Measurements from ENCODE around the gene PPM1E. TPM values are rescaled to one million over a fixed set of nuclear protein-coding genes. Genes with fewer than 3 reads are reported as not detected.

The PPM1E gene
- polyA plus RNA-seq, 3 donors: not detected

- TF ChIP-seq, protein P1, sequence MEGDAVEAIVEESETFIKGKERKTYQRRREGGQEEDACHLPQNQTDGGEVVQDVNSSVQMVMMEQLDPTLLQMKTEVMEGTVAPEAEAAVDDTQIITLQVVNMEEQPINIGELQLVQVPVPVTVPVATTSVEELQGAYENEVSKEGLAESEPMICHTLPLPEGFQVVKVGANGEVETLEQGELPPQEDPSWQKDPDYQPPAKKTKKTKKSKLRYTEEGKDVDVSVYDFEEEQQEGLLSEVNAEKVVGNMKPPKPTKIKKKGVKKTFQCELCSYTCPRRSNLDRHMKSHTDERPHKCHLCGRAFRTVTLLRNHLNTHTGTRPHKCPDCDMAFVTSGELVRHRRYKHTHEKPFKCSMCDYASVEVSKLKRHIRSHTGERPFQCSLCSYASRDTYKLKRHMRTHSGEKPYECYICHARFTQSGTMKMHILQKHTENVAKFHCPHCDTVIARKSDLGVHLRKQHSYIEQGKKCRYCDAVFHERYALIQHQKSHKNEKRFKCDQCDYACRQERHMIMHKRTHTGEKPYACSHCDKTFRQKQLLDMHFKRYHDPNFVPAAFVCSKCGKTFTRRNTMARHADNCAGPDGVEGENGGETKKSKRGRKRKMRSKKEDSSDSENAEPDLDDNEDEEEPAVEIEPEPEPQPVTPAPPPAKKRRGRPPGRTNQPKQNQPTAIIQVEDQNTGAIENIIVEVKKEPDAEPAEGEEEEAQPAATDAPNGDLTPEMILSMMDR (IDR thresholded peaks at IDR 0.05): no peak
Observed at GRCh38 chr17:58823051-58823525, 67.4 kb downstream of the PPM1E start.

GRCh38 chr17:58829172-58829637 is 73.6 kb downstream of the PPM1E start:
- no peak overlapping the region for H2AFZ ChIP-seq (ENCODE audit: insufficient read depth, low read depth, low read length, poor library complexity, severe bottlenecking)
- H3K79me2 ChIP-seq (ENCODE audit: insufficient read depth, low read length): no peaks in the 10 kb centered on the region
- no peaks in the 10 kb centered on the region for H3K36me3 ChIP-seq (replicated peaks in 1 of 2; ENCODE audit: control insufficient read depth in 1 of 2, insufficient read depth in 2 of 2, low read length in 2 of 2)
- no peak overlapping the region for H3K4me3 ChIP-seq (replicated peaks in 1 of 3; ENCODE audit: low read depth in 2 of 3, low read length in 3 of 3)
- no peaks in the 10 kb centered on the region for H3K36me3 Mint-ChIP-seq
- no peak overlapping the region for H3K27ac Mint-ChIP-seq
- no peaks in the 10 kb centered on the region for H4K20me1 ChIP-seq (ENCODE audit: insufficient read depth, low read length)
- DNase-seq: no peak
- no peak overlapping the region for H3K9ac ChIP-seq (ENCODE audit: insufficient read depth, low read length, poor library complexity, severe bottlenecking)
- no peaks in the 10 kb centered on the region for H3K9me3 ChIP-seq (replicated peaks in 1 of 2; ENCODE audit: control insufficient read depth in 1 of 2, insufficient read depth in 1 of 2, low read length in 2 of 2)
- H3K9me3 Mint-ChIP-seq: peaks cover 0 to 7% (median 2%) of the 10 kb centered on the region in 7 donors
- 97% methylated on average over 3 of the region's 10 CpGs for WGBS (ENCODE audit: insufficient coverage)
- H3K27ac ChIP-seq (ENCODE audit: low read depth in 1 of 2, low read length in 2 of 2): no peak overlapping the region
- no peak overlapping the region for H3K4me2 ChIP-seq (replicated peaks; ENCODE audit: extremely low read depth, low read length, poor library complexity, severe bottlenecking)
- peaks cover 0 to 2% of the 10 kb centered on the region in 2 donors for H3K27me3 ChIP-seq (ENCODE audit: control insufficient read depth in 2 of 2, insufficient read depth in 2 of 2, low read length in 2 of 2)
- TF ChIP-seq, protein P1 (IDR thresholded peaks at IDR 0.05): no peak
- H3K4me1 ChIP-seq (ENCODE audit: control insufficient read depth in 1 of 2, insufficient read depth in 2 of 2, low read length in 2 of 2): no peaks in the 10 kb centered on the region
- H3K4me1 Mint-ChIP-seq: no peaks in the 10 kb centered on the region
- H3K27me3 Mint-ChIP-seq (ENCODE audit: low read depth in 3 of 3): peaks cover 5 to 23% (median 22%) of the 10 kb centered on the region in 3 donors
- intact Hi-C loops (cut with micrococcal nuclease): no loop called here
- H3K4me3 Mint-ChIP-seq: no peak overlapping the region

More at GRCh38 chr17:58823051-58823525, 67.4 kb downstream of the PPM1E start:
- H2AFZ ChIP-seq (ENCODE audit: insufficient read depth, low read depth, low read length, poor library complexity, severe bottlenecking): no peak overlapping the region
- no CpG with 5 or more reads among the region's 2 CpGs for WGBS (ENCODE audit: insufficient coverage)
- no peaks in the 10 kb centered on the region for H4K20me1 ChIP-seq (ENCODE audit: insufficient read depth, low read length)
- no peak overlapping the region for H3K4me3 ChIP-seq (replicated peaks in 1 of 3; ENCODE audit: low read depth in 2 of 3, low read length in 3 of 3)
- no peak overlapping the region for H3K9ac ChIP-seq (ENCODE audit: insufficient read depth, low read length, poor library complexity, severe bottlenecking)
- no peaks in the 10 kb centered on the region for H3K4me1 ChIP-seq (ENCODE audit: control insufficient read depth in 1 of 2, insufficient read depth in 2 of 2, low read length in 2 of 2)
- no peaks in the 10 kb centered on the region for H3K9me3 ChIP-seq (replicated peaks in 1 of 2; ENCODE audit: control insufficient read depth in 1 of 2, insufficient read depth in 1 of 2, low read length in 2 of 2)
- H3K27ac Mint-ChIP-seq: no peak overlapping the region
- H3K36me3 Mint-ChIP-seq: no peaks in the 10 kb centered on the region
- no peaks in the 10 kb centered on the region for H3K36me3 ChIP-seq (replicated peaks in 1 of 2; ENCODE audit: control insufficient read depth in 1 of 2, insufficient read depth in 2 of 2, low read length in 2 of 2)
- intact Hi-C loops (cut with micrococcal nuclease): no loop called here
- H3K79me2 ChIP-seq (ENCODE audit: insufficient read depth, low read length): no peaks in the 10 kb centered on the region
- H3K27ac ChIP-seq (ENCODE audit: low read depth in 1 of 2, low read length in 2 of 2): no peak overlapping the region
- H3K9me3 Mint-ChIP-seq: peaks cover 0 to 1% (median 0%) of the 10 kb centered on the region in 7 donors
- no peak for DNase-seq
- H3K4me1 Mint-ChIP-seq: no peaks in the 10 kb centered on the region
- H3K27me3 Mint-ChIP-seq (ENCODE audit: low read depth in 3 of 3): peaks cover 15 to 17% (median 16%) of the 10 kb centered on the region in 3 donors
- H3K27me3 ChIP-seq (ENCODE audit: control insufficient read depth in 2 of 2, insufficient read depth in 2 of 2, low read length in 2 of 2): peaks cover 0 to 7% of the 10 kb centered on the region in 2 donors
- no peak overlapping the region for H3K4me2 ChIP-seq (replicated peaks; ENCODE audit: extremely low read depth, low read length, poor library complexity, severe bottlenecking)
- H3K4me3 Mint-ChIP-seq: no peak overlapping the region

Data from CD14-positive monocyte (primary cell).